Stimulated activated CD4-positive, alpha-beta T cell treated with anti-CD3 and anti-CD28 coated beads, TNF-alpha, amount 100 ng/mL, for 1 hour (primary cell): ENCODE data around the gene HMG20B.
"Not testable (repeated sequence)": the region's sequence is repeated elsewhere in the genome, so short reads cannot be mapped to it uniquely, and the experiment has no call there.

Source experiments
- DNase-seq, 3 donors: peaks; one replicate each; pipeline ENCODE4 v3.0.0-alpha.2; 2020; ENCODE audit warnings: low read depth in 3 of 3, low spot score in 1 of 3

HMG20B gene

DNA sequence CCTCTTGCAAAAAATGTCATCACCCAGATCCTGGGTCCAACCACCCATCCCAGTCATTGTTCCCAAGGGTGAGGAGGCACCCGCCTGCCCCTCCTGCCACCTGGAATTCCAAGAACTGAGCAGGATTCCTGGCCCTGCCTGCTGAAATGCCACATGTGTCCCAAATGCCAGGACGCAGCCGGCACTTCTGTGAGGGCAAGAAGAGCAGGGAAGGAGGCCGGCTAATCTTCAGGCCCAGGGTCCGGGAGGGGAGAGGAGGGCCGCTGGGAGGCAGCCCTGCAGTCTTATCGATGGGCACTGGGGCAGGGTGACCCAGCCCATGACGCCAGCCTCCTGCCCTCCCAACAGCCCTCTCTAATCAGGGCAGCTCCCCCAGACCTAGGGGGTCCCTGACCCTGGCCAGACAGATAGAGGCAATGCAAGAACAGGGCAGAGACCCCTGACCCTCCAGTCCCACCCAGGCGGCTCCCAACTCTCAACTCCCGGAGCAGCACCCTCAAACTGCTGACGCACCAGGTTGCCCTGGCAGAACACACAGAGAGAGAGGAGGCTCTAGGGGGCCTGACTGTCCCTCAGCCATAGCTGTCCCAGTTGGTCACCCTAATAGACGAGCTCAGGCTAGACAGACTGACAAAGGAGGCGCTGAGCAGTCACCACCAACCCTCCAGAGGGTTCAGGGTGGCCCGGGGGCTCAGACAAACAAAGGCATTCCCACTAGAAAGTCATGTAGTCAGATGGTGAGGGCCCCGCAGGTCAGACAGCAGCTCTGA is 16.9 kb upstream of the HMG20B start:
- DNase-seq: no peak

DNA sequence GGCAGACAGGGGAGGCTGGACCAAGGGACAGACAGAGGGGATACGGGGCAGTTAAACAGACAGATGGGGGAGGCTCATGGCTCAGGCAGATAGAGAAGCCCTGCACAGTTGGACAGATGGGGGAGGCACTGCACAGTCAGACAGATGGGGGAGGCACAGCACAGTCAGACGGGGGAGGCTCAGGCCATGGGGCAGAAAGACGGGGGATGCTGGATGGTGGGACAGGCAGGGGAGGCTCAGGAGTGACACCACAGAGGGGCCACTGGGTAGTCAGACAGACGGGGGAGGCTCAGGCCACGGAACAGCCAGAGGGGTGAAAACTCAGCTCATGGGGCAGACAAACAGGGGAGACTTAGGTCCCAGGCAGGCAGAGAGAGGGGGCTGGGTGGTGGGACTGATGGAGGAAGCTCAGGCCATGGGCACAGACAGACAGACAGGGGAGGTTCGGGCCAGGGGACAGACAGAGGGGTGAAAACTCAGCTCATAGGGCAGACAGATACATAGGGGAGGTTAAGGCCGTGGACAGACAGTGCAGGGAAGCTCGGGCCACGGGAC is 16.2 kb upstream of the HMG20B start:
- no peak for DNase-seq

DNA sequence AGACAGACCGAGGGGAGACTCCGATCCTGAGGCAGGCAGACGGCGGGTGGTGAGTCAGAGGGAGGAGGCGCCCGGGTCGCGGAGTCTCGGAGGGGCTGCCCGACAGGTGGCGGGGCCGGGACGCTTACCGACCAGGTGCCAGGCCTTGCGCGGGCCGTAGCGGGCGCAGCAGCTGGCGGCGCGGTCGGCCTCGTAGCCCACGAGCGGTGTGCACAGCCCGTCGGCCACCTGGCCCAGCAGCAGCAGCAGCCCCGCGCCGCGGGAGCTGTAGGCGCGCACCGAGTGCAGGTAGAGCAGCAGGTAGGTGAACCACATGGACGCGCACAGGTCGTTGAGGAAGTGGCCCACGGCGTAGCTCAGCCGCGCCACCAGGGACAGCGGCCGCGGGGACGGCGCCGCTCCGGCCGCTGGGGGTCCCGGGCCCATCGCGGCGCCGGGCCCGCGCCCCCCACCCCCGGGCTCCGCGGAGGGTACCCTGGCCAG is 15.7 kb upstream of the HMG20B start:
- peak; percentile 32 to 63 (median 35) for DNase-seq

DNA sequence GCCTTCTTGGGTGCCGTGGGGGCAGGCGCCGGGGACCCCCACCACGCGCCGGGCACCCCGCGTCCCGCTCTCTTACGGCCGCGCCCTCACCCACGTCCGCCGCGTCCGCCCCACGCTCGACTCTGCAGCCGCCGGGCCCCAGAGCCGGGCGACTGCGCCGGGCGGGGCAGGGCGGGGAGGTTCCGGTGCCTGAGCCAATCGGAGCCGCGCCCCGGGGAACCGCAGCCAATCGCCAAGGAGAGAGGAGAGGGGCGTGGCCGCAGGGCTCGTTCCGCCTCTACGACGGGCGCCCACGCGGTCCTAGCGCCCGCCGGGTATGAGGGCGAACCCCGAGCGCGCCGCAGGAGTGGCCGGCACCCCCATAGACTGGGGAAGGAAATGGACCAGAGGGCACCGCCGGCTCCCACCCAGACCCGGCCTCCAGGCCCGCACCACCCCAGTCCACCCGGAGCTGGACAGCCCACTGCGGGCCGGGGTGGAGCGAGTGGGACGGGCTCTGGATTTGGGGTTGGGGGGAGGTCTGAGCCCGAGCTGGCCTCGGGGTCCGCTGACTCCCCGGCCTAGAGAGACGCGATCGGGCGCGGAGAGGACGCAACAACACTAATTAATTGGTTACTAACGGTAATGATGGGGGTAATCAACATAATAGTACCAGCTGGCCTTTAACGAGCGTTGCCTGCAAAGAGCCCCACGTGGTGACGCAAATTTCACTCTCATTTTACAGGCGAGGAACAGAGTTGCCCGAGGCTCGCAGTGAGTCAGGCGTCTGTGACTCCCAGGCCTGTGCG is 15.1 kb upstream of the HMG20B start, which contains the start of gene MFSD12:
Gene MFSD12 (minus strand): TSS at position 126 of the 788 bp plus-strand sequence. CDS start 183 bp downstream, outside the sequence.
- DNase-seq: peak; percentile 83 to 94 (median 85)

DNA sequence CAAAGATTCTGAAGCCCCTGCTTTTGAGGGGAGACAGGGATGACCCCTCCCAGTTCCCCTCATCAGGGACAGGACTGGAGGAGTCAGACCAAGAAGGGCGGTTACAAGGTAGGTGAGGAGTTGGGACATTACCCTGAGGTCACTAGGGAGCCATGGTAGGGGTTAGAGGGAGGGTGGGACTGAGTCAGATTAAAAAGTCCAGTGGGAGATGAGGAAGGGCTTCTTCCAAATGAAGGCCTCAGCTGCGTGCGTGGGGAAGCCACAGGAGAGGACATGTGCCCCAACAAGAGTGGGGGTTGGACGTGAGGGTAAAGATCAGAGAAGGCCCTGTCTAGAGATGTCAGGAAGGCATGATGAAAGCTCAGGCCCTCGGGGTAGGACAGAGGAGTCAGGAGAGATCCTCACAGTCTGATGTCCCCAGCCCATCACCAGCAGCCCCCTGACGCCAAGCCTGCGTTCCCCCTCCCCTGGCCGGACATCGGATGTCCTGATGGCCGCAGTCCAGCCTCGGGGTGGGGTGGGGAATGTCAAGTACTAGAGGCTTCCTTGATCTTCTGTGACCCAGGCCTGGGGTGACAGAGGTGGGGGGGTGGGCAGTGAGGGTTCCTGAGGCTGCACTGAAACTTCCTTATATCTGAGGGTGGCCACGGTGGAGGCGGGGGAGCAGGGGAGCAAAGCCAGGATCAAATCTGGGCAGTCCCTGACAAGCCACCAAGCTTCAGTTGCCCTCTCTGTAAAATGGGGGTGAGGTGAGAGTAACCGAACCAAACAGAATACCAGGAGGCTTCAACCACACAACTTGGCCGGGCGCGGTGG is 8.8 kb upstream of the HMG20B start:
- DNase-seq: no peak

DNA sequence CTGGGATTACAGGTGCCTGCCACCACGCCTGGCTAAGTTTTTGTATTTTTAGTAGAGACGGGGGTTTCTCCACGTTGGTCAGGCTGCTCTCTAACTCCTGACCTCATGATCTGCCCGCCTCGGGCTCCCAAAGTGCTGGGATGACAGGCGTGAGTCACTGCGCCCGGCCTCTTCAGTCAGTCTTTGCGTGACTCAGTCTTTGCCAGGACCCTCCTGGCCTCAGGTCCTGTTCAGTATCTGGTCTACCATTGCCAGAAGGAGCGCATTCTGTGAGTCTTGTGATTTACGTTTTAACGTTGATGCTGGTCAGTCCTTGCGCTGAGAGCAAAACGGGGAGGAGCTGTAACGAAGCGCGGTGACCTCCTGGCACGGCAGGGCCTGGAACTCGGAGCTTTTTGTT is 7.6 kb upstream of the HMG20B start:
- no peak for DNase-seq

DNA sequence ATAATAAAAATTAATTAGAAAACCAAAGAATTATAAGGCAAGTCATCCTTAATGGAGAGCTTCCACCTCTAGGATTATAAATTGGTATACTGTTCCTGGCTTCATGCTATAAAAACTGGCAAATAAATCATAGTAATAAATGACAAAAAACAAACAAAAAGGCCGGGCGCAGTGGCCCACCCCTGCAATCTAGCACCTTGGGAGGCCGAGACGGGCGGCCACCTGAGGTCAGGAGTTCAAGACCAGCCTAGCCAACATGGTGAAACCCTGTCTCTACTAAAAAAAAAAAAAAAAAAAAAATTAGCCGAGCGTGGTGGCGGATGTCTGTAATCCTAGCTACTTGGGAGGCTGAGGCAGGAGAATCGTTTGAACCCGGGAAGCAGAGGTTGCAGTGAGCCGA is 2.7 kb upstream of the HMG20B start:
- DNase-seq: not testable (repeated sequence)

DNA sequence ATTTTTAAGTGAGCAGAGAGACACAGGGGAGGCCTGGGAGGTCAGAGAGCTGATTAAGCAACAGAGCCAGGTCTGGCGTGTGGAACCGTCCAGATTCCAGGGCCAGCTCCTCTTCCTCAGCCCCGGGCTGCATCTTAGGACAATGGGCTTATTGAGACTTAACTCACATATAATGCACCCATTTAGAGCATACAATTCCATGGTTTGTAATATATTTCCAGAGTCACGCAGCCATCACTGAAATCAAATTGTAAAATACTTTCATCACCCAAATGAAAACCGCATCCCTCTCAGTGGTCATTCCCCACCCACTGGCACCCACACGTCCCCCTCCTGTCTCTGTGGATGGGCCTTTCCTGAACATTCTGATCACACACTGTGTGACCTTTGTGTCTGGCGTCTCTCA is 2.1 kb upstream of the HMG20B start:
- DNase-seq: no peak

DNA sequence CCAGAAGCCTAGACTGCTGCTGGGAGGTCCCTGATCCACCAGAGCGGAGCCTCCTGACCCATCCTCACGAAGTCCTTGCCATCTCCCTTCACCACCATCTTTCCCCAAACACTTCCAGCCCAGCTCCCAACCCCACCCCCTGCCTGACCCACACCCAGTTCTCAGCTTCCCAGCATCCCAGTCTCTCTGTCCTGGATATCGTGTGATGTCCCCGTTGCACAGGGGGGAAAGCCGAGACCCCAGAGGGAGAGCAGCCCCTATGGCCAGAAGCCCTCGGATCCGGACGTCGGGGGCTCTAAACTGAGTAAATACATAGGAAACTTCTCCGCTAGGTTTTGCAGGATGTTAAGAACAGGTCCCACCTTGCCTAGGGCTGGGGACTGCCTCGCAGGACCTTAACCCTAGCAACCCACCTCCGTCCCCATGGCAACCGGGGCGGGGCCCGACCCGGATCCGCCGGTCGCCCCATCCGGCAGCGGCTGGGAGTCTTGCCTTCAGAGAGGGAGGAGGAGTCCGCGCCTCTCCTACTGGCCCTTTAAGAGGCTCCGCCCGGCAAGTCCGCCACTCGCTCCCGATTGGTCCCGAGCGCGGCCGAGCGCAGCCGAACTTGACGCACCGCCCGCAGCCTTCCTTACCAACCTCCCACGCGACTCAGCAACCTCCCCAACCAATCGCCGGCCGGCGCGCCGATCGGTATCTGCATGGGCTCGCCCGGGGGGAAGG is 451 bp upstream of the HMG20B start:
- peak; percentile 97 to 98 (median 98) for DNase-seq

DNA sequence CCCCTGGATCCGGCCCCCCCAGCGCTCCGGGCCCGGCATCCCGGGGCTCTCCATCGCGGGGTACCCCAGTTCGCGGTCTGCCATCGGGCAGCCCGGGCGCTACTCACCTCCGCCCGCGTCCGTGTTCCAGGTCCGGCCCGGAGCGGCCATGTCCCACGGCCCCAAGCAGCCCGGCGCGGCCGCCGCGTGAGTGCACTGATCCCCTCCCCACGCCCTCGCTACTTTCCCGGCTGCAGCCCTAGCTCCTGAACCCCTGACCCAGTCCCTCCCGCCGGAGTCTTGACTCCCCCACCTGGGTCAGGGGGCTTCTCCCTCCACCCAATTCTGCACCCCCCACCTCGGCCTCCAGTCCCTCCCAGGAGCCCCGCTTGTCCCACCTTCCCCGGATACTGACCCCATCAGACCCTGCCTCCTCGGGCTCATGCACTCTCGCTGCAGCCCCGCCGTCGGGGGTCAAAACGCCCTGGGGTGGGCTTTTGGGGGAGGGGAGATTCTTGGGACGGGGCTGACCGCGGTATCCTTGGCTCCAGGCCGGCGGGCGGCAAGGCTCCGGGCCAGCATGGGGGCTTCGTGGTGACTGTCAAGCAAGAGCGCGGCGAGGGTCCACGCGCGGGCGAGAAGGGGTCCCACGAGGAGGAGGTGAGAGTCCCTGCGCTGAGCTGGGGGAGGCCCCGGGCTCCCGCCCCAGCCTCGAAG is 566 bp downstream of the HMG20B start:
- no peak for DNase-seq

DNA sequence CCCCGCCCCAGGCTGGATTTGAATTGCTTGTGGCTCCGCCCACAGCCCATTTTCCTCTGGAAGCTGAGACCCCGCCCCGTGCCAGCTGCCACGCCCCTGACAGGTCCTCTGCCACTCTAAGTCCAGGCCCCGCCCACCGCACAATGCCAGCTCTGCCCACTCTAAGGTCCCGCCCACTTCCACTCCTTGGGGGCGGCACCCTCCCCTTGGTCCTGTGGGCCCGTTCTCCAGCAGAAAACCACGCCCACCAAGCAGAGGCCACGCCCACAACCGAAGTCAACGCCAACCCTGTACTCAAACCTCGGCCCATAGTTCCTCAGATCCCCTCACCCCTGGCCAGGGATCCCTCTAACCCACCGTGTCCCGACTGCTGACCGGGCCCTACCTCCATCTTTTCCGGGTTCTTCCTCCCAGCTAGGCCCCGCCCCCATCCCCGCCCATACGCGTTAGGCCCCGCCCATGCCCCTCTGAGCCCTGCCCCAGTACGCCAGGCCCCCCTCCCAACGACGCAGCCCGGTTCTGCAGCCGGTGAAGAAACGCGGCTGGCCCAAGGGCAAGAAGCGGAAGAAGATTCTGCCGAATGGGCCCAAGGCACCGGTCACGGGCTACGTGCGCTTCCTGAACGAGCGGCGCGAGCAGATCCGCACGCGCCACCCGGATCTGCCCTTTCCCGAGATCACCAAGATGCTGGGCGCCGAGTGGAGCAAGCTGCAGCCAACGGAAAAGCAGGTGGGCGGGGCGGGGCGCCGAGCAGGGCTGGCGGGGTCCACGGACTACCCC is 1.3 kb downstream of the HMG20B start:
- DNase-seq: peak; percentile 37 to 69 (median 49)

DNA sequence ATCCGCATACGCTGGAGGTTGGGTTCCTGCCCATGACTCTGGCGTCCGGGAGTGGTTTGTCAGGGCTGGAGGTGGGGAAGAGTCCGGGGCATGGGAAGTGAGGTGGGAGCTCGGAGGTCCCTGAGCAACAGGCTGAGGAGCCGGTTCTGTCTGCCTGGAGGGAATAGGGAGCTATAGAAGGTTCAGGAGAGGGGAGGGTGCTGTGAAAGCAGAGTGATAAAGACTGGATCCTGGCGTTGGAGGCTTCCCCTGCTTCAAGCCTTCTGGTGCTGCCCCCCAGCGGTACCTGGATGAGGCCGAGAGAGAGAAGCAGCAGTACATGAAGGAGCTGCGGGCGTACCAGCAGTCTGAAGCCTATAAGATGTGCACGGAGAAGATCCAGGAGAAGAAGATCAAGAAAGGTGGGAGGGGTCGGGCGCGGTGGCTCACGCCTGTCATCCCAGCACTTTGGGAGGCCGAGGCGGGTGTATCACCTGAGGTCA is 2.6 kb downstream of the HMG20B start:
- DNase-seq: no peak

DNA sequence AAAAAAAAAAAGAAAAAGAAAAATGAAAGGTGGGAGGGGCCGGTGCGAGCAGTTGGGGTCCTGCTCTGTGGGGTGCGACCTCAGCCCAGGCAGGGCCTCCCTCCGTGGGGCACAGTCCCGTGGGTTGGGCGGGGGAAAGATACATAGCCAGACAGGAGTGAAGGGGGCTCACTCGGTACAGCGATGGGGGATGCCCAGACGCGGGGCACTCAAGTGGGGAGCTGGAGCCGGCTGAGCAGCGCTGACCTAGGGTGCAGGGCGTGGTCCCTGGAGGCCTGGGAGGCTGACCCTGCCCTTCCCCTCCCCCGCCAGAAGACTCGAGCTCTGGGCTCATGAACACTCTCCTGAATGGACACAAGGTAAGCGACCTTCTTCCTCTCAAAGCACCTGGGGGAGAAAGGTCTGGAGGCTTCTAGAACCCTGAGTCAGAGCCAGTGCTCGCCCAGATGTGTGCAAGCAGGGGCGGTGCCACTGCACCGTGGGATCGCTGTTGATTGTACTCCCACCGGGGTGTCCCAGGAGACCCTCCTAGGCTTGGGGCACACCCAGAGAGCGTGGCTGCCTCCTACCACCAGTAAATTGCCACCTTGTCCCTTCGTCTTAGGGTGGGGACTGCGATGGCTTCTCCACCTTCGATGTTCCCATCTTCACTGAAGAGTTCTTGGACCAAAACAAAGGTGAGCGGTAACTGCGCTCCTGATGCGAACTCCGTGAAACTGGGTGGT is 3.4 kb downstream of the HMG20B start:
- no peak for DNase-seq

DNA sequence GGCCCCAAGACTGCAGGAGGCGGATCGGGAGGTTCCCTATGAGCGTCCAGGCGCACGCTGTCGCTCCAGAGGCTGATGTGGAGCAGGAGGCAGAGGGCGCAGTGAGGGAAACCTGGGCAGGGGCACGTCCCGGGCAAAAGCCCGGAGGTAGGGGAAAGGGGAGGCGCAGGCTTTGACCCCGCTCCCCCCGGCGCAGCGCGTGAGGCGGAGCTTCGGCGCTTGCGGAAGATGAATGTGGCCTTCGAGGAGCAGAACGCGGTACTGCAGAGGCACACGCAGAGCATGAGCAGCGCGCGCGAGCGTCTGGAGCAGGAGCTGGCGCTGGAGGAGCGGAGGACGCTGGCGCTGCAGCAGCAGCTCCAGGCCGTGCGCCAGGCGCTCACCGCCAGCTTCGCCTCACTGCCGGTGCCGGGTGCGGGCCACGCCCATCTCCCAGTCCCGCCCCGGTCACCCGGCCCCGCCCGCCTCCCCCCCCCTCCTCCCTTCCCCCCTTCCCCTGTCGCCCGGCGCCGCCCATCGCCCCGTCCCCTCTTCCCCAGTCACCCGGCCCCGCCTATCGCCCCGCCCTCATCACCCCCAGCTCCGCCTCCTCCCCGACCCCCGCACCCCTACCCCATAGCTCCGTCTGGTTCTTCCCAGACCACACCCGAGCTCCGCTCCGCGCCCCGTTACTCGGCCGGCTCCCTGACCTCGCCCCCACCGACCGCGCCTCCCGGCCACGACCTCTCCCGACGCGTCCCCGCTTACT is 4.1 kb downstream of the HMG20B start:
- no peak for DNase-seq

DNA sequence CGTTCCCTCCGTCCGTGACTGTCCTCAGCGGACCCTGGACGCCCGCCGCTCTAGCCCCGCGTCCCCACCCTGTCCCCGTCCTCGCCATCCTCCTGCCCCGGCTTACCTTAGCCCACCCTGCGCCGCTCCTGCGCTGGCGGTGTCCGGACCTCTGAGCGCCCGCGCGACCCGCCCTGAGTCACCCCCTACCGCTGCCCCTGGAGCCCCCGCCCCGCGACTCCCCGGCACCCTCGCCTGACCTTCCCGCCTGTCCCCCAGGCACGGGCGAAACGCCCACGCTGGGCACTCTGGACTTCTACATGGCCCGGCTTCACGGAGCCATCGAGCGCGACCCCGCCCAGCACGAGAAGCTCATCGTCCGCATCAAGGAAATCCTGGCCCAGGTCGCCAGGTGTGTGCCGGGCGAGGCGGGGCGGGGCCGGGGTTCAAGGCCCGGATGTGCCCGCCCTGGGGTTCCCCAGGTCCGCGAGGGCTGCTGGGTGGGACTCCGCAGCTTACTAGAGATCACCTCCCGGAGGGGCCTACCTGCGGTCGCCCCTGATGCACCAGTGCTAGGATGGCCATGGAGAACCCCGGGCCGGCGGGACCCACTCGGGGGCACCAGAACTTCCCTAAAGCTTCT is 5.1 kb downstream of the HMG20B start:
- no peak for DNase-seq

DNA sequence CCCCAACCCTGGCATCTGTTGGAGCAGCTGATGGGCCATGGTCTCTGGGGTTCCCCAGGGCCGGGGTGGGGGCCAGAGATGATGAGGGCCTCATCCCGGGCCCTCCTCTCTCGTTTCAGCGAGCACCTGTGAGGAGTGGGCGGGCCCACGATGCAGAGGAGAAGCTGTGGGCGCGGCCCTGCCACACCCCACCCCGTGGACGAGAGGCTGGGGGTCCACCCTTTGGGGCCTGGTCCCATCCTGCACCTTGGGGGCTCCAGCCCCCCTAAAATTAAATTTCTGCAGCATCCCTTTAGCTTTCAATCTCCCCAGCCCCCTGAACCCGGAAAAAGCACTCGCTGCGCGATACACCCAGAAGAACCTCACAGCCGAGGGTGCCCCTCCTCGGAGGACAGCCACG is 5.6 kb downstream of the HMG20B start:
- DNase-seq: no peak
